GM23338 (cell line): ENCODE measurements around the gene CCDC92B. TPM values are rescaled to one million over a fixed set of nuclear protein-coding genes. Genes with fewer than 3 reads are reported as not detected.

Experiments
- CREB1 ChIP-seq: fragments of 250-450 bp; sonication (Bioruptor Pico); IDR thresholded peaks from 2 replicates; pipeline ENCODE4 v1.5.0; 2020; ENCODE audit warnings: low read depth, mild to moderate bottlenecking, moderate library complexity
- EZH2 ChIP-seq: fragments of 200-600 bp; sonication (generic); IDR thresholded peaks from one replicate; pipeline ENCODE4 v1.8.0; 2017; ENCODE audit warnings: antibody characterized with exemption, mild to moderate bottlenecking, low read depth; ENCODE audit not compliant: unreplicated experiment
- POLR2AphosphoS5 ChIP-seq: IDR thresholded peaks from 2 replicates; pipeline ENCODE4 v1.6.1; 2016; ENCODE audit warnings: antibody characterized with exemption, low read depth
- STAT1 ChIP-seq: IDR thresholded peaks from one replicate; pipeline ENCODE4 v1.6.1; 2016; ENCODE audit warnings: antibody characterized with exemption; ENCODE audit not compliant: unreplicated experiment
- ZNF114 ChIP-seq: fragments of 250-450 bp; sonication (Bioruptor Pico); IDR thresholded peaks from 2 replicates; pipeline ENCODE4 v1.5.0; 2020; ENCODE audit warnings: mild to moderate bottlenecking, moderate library complexity
- polyA plus RNA-seq: library from polyadenylated mRNA; unstranded; fragments of >200 nt; fragmentation: Nextera tagmentation; extraction: Ambion mirVana; gene quantifications from 2 replicates; pipeline ENCODE4 v1.2.1, GENCODE V29; 2016
- total RNA-seq: library from RNA; depleted of rRNA; stranded (reverse); fragments of >200 nt; shearing (Covaris generic); gene quantifications from 2 replicates; pipeline ENCODE4 v1.2.3, GENCODE V29; 2014
- TF ChIP-seq, protein P1 (sequence below): fragments of 250-450 bp; sonication (Bioruptor Pico); IDR thresholded peaks from 2 replicates; pipeline ENCODE4 v1.5.0; 2020; ENCODE audit warnings: mild to moderate bottlenecking, moderate library complexity
- TF ChIP-seq, protein P2 (sequence below), 2 experiments: fragments of 200-600 bp in 1 of 2; sonication (generic) in 1 of 2; conservative IDR thresholded peaks; 2 replicates each; pipeline versions ENCODE4 v1.5.1 to v1.6.1; 2016 to 2017; ENCODE audit warnings: antibody characterized with exemption in 2 of 2, low read depth in 2 of 2, mild to moderate bottlenecking in 2 of 2, moderate library complexity in 1 of 2

Gene CCDC92B
- total and polyA plus RNA-seq, 2 experiments from 2014 or later = 5.7 to 9.1 TPM

- TF ChIP-seq, protein P1, sequence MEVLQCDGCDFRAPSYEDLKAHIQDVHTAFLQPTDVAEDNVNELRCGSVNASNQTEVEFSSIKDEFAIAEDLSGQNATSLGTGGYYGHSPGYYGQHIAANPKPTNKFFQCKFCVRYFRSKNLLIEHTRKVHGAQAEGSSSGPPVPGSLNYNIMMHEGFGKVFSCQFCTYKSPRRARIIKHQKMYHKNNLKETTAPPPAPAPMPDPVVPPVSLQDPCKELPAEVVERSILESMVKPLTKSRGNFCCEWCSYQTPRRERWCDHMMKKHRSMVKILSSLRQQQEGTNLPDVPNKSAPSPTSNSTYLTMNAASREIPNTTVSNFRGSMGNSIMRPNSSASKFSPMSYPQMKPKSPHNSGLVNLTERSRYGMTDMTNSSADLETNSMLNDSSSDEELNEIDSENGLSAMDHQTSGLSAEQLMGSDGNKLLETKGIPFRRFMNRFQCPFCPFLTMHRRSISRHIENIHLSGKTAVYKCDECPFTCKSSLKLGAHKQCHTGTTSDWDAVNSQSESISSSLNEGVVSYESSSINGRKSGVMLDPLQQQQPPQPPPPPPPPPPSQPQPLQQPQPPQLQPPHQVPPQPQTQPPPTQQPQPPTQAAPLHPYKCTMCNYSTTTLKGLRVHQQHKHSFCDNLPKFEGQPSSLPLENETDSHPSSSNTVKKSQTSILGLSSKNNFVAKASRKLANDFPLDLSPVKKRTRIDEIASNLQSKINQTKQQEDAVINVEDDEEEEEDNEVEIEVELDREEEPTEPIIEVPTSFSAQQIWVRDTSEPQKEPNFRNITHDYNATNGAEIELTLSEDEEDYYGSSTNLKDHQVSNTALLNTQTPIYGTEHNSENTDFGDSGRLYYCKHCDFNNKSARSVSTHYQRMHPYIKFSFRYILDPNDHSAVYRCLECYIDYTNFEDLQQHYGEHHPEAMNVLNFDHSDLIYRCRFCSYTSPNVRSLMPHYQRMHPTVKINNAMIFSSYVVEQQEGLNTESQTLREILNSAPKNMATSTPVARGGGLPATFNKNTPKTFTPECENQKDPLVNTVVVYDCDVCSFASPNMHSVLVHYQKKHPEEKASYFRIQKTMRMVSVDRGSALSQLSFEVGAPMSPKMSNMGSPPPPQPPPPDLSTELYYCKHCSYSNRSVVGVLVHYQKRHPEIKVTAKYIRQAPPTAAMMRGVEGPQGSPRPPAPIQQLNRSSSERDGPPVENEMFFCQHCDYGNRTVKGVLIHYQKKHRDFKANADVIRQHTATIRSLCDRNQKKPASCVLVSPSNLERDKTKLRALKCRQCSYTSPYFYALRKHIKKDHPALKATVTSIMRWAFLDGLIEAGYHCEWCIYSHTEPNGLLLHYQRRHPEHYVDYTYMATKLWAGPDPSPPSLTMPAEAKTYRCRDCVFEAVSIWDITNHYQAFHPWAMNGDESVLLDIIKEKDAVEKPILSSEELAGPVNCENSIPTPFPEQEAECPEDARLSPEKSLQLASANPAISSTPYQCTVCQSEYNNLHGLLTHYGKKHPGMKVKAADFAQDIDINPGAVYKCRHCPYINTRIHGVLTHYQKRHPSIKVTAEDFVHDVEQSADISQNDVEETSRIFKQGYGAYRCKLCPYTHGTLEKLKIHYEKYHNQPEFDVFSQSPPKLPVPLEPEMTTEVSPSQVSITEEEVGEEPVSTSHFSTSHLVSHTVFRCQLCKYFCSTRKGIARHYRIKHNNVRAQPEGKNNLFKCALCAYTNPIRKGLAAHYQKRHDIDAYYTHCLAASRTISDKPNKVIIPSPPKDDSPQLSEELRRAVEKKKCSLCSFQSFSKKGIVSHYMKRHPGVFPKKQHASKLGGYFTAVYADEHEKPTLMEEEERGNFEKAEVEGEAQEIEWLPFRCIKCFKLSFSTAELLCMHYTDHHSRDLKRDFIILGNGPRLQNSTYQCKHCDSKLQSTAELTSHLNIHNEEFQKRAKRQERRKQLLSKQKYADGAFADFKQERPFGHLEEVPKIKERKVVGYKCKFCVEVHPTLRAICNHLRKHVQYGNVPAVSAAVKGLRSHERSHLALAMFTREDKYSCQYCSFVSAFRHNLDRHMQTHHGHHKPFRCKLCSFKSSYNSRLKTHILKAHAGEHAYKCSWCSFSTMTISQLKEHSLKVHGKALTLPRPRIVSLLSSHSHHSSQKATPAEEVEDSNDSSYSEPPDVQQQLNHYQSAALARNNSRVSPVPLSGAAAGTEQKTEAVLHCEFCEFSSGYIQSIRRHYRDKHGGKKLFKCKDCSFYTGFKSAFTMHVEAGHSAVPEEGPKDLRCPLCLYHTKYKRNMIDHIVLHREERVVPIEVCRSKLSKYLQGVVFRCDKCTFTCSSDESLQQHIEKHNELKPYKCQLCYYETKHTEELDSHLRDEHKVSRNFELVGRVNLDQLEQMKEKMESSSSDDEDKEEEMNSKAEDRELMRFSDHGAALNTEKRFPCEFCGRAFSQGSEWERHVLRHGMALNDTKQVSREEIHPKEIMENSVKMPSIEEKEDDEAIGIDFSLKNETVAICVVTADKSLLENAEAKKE (CRISPR knock-in tag) = no peak
- TF ChIP-seq EZH2 (no peak), STAT1 (no peak), POLR2AphosphoS5 (no peak), CREB1 (CRISPR knock-in tag) (no peak), ZNF114 (no peak)
- TF ChIP-seq, protein P2, sequence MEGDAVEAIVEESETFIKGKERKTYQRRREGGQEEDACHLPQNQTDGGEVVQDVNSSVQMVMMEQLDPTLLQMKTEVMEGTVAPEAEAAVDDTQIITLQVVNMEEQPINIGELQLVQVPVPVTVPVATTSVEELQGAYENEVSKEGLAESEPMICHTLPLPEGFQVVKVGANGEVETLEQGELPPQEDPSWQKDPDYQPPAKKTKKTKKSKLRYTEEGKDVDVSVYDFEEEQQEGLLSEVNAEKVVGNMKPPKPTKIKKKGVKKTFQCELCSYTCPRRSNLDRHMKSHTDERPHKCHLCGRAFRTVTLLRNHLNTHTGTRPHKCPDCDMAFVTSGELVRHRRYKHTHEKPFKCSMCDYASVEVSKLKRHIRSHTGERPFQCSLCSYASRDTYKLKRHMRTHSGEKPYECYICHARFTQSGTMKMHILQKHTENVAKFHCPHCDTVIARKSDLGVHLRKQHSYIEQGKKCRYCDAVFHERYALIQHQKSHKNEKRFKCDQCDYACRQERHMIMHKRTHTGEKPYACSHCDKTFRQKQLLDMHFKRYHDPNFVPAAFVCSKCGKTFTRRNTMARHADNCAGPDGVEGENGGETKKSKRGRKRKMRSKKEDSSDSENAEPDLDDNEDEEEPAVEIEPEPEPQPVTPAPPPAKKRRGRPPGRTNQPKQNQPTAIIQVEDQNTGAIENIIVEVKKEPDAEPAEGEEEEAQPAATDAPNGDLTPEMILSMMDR (conservative IDR thresholded peaks at IDR 0.05; ENCODE audit: low read depth in 2 of 2) = no peak
Measured at GRCh38 chr17:2712300-2713043, 37.0 kb downstream of the CCDC92B start (continued).
